HTR-8/SVneo (cell line): Measurements from ENCODE around the gene SLC35F3.
"Not testable (repeated sequence)": the region's sequence is repeated elsewhere in the genome, so short reads cannot be mapped to it uniquely, and the experiment has no call there.

Experiments
- DNase-seq: peaks from one replicate; pipeline ENCODE4 v3.0.0; 2011; ENCODE audit warnings: low spot score, mixed read lengths; ENCODE audit not compliant: insufficient read length
- FAIRE-seq: peaks from 2 replicates; lab custom pipeline; 2011; peaks lifted over from hg19 to GRCh38; lab: Jason Lieb, UNC

The SLC35F3 gene

DNA sequence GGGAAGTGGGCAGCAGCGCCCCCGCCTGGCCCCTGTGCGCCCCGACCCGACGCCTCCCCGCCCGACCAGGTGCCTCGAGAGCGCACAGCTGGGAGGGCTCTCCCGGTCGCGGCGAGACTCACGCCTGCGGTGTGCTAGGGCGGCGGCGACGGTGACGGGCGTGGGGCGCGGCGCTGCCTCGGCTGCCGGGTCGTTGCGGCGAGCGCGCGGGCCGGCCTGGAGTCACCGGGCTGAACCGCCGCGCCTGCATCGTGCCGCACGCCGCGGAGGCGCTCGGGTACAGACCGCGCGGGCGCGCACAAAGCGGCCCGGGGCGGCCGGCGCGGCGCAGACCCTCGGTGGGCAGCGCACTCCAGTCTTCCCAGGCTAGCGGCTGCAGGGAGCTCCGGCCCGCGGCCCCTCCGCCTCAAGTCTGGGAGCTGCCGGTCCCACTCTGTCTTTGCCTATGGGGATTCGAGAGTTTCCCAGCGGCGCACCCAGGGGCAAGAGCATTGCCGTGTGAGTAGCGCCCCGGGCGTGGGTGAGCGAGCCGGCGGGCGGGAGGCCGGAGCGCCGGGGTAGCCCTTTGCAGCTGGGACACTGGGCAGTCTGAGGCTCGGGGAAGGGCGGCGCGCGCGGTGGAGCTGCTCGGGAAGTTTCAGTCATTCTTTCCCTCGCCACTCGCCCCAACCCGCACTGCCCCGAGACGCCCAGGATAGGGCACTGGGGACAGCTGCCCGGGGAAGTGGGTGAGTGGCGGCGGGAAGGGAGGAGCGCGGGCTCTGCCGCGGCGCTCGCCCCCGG is at the start of gene SLC35F3:
SLC35F3 (plus strand) TSS at position 44 of the 783 bp plus-strand sequence.
- peak; percentile 59 for DNase-seq
- peak; percentile 77 for FAIRE-seq

DNA sequence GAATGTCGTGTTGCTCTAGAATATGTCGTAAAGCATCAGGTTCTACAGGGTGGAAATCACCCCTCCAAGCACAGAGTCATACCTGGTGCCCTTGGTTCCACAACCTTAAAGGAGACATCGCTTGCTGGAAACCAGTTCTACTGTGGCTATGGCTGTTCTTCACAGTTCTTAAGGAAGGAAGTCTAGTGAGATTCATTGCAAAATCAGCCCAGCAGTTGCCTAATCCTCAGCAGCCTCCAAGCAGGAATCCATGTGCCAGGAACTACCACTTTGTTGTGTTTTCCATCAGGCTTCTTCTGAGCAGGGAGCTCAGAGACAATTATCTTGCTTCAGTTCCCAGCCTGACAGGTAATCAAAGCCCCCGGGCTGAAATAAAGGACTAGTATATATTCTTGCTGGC is 45.0 kb upstream of the SLC35F3 start:
- FAIRE-seq (no peak), DNase-seq (no peak)

DNA sequence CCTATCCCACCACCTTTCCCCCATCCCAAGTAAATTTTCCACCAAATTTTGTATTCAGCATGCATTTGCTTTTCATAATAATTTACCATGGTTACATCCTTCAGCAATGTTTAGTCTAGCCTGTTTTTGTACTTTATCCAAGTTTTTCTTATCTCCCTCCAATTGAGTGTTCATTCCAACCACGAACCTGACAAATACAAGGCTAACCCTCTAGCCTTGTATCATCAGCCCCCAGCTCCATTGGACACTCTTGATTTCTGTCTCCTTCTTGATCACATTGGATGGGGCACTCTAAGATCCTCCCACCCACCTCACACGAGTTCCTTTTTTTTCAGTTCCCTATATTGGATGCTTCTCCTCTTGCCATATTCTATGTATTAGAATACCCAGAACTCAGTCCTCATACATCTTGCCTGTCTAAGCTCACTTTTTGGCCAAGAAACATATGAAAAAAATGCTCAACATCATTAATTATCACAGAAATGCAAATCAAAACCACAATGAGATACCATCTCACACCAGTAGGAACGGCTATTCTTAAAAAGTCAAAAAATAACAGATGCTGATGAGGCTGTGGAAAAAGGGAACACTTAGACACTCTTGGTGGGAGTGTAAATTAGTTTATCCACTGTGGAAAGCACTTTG is 40.5 kb upstream of the SLC35F3 start:
- FAIRE-seq: no peak
- no peak for DNase-seq

DNA sequence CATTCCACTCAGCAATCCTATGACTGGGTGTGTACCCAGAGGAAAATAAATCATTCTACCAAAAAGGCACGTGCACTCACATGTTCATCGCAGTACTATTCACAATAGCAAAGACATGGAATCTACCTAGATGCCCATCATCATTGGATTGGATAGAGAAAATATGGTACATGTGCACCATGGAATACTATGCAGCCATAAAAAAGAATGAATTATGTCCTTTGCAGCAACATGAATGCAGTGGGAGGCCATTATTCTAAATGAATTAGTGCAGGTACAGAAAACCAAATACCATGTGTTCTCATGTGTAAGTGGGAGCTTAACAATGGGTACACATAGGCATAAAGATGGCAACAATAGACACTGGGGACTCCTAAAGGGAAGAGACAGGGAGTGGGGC is 39.9 kb upstream of the SLC35F3 start:
- DNase-seq: no peak
- FAIRE-seq: no peak

DNA sequence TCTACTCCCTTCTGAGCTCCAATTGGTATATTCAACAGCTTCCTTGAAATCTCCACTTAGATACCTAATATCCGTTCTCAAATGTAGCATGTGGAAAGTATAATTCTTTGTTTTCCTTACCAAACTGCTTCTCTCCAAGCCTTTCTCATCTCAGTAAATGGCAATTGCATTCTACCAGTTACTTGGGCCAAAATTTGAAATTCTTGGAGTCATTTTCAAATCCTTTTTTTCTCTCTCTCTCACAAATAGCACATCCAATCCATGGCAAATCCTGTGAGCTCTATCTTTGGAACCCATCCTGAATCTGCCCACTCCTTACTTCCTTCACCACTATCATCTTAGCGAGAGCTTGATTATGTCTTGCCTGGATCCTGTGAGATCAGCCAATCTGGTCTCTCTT is 39.3 kb upstream of the SLC35F3 start:
- DNase-seq (no peak), FAIRE-seq (no peak)

DNA sequence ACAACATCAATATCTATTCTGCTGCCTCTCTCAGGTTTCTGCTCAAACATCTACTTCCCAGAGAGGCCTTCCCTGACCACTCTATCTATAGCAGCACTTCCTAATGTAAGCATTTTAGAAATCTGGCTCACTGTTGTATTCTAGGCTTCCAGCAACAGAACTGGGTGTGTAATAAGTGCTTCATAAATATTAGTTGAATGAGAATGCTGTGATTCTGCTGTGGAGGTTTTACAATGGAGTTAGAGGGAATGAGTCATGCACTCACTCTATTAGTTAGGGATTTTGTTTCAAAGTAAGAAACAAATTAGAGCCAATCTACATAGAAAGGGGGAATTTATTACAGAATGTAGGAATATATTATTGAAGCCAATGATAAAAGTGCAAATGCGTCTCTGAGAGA is 38.6 kb upstream of the SLC35F3 start:
- no peak for FAIRE-seq

DNA sequence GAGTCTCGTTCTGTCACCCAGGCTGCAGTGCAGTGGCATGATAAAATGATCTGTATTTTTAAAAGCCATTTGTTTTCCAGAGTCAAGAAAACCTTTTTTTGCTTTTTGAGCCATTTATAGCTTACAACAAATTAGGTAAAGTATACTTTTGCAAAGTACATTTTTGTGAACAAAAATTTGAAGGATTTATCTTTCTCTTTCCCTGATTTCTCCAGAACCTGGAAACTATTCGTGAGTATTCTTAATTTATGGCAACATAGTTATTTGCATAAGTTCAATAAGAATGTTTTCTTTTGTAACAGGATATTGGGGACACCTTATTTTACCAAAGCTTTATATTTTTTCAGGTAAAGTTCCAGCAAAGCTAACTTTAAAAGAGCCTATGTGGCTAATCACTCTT is 37.4 kb upstream of the SLC35F3 start:
- no peak for FAIRE-seq
- DNase-seq: no peak

More for the DNA sequence above, 38.6 kb upstream of the SLC35F3 start:
- DNase-seq: no peak

DNA sequence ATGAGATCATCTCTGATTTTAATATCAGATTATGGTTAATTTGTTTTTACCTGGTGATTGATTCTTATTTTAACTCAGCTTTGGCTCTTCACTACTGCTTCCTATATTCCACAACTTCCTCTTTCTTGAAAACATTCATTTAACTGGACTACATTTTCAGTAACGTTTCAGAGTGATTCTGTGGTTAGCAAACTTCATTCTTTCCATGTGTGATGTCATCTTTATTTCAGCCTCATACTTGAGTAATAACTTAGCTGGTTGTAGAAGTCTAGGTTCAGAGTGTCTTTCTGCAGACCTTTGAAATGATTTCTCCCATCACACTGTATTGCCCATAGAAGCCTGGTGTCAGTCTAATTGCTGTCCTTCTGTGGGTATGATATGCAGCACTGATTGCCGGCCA is 36.0 kb upstream of the SLC35F3 start:
- no peak for FAIRE-seq
- no peak for DNase-seq

DNA sequence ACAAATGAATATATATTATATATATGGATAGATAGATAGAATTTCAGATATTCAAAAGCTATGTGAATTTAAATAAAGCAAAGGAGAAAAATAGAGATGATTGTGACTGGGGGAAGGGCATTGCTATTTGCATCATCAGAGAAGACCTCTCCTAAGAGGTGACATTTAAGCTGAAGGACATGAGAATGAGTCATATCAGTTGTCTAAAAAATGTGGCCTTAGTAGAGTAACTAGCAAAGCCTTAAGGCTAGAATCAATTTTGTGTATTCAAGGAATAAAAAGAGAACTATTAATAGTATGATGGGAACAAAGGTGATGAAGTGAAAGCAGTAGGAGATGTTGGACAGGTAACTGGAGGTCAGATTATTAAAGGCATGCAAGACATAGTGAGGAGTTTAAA is 34.8 kb upstream of the SLC35F3 start:
- FAIRE-seq (no peak), DNase-seq (no peak)

DNA sequence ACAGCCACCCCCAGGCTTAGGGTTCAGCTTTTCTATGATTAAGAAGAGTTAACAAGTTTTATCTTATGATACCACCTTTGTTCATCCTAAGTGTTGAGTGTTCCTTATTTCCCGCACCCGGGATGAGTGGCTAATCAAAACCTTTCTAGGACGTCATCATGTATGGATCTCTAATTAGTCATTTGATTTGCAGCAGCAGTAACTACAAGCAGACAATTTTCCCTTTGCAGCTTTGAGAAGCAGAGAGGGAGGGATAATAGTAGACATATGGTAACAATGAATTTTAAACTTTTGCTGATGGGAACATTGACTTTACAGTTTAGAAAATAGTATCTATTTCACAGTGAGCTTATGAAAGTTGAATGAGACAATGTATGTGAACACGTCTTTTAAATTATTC is 30.8 kb upstream of the SLC35F3 start:
- no peak for DNase-seq
- no peak for FAIRE-seq

DNA sequence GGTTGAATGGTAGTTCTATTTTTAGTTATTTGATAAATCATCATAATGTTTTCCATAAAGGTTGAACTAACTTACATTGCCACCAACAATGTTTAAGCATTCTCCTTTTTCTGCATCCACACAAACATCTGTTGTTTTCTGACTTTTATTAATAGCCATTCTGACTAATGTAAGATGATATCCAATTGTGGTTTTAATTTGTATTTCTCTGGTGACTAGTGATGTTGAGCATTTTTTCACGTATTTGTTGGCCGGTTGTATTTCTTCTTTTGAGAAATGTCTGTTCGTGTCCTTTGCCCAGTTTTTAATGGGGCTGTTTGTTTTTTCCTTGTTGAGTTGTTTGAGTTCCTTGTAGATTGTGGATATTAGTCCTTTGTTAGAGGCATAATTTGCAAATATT is 24.6 kb upstream of the SLC35F3 start:
- no peak for FAIRE-seq
- no peak for DNase-seq

DNA sequence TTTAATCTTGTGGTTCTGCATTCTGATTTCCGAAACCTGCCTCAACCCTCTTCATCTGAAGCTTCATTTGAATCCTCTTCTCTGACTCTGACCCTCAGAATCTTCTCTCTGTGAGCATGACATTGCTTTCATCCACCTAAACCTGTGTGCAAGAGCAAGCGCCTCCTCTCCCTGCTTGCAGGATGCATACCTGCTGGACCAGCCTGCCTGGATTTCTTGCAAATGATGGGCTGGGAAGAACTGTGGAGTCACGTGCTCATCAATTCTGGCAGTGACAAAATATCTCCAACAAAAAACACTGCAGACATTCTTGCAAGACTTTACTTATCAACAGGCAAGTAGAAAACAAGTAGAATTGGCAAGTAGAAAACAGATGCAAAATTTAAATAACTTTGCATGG is 20.8 kb upstream of the SLC35F3 start:
- FAIRE-seq (no peak), DNase-seq (no peak)

DNA sequence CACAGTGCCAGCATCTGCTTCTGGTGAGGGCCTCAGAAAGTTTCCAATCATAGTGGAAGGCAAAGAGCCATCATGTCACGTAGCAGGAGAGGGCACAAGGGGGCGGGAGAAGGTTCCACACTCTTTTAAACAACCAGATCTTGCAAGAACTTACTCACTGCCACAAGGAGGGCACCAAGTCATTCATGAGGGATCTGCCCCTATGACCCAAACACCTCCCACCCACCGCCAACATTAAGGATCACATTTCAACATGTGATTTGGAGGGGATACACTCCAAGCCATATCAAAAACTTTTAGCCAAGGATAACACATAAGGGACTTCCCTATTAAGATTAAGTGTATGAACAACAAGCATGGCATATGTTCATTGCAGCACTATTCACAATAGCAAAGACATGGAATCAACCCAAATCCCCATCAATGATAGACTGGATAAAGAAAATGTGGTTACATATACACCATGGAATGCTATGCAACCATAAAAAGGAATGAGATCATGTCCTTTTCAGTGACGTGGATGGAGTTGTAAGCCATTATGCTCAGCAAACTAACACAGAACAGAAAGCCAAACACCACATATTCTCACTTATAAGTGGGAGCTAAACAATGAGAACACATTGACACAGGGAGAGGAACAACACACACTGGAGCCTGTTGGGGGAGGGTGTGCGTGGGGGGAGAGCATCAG is 19.9 kb upstream of the SLC35F3 start:
- FAIRE-seq: no peak
- no peak for DNase-seq

DNA sequence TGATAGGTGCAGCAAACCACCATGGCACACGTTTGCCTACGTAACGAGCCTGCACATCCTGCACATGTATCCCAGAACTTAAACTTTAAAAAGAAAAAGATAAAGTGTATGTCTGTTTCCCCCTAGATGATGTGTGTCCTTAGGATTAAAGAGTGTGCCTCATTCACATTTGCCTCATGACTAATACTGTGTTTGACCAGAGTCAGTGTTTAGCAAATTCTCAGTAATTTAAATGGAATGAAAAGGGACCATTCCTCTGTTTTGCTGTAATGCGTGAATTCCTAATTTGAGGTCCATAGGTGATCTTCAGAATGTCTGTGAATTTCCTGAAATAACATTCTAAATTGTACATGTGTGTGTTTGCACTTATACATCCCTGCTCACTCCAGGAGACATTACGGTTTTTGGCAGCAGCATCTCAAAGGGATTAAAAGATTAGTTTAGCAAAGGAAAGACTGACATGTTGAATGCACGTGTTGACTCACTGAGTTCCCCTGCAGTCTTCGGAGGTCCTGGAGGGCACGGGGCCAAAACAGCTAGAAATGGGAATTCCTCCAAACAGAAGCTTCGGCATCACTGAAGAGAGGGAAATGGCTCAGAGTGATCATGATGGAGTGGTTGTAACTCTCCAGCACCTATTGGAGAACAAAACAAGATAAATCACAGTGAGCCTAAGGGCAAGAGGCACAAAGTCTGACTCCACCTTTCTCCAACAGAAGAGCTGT is 19.1 kb upstream of the SLC35F3 start:
- no peak for FAIRE-seq
- no peak for DNase-seq

DNA sequence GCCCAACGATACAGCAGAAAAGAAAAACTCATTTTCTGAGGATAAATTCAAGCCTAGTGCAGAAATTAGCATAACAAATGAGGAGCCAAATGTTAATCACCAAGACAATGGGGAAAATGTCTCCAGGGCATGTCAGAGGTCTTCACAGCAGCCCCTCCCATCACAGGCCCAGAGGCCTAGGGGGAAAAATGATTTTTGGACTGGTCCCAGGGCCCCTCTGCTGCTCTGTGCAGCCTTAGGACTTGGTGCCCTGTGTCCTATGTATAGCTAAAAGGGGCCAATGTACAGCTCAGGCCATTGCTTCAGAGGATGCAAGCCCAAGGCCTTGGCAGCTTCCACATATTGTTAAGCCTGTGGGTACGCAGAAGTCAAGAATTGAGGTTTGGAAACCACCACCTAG is 13.3 kb upstream of the SLC35F3 start:
- not testable (repeated sequence) for FAIRE-seq, DNase-seq

DNA sequence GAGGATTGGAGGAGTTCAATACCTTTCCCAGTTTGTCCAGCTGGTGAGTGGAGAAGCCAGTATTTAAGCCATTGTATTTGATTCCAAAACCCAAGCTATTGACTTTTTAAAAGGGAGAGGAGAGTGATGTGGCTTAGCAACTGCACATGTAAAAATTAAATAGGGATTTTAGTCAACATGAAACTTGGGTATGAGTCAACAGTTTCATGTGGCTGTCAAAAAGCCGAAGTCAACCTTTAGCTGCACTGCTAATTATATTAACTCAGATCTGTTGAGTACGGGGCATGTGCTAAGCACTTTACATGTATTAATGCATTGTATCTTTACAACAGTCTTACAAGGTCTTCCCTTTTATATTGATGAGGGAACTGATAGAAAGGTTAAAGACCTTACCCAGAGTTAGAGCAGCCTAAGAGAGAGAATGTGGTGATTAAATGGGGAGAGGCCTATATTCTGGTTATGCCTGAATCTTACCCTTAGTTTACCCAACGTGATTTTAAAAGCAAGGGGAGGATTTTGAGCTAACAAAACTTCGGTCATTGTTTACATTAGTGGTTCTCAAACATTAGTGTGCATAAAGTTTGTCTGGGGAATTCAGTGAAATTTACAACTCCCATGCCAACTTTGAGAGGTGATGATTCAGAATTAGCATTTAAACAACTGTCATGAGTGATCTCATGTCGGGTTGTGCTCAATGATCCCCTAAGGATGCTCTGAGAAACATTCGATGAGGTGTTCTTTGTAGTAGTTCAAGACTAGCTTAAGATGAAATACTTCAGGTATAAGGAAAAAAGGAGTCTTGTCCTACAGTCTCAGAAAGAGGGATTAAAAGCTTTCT is 6.9 kb upstream of the SLC35F3 start:
- DNase-seq (no peak), FAIRE-seq (no peak)

DNA sequence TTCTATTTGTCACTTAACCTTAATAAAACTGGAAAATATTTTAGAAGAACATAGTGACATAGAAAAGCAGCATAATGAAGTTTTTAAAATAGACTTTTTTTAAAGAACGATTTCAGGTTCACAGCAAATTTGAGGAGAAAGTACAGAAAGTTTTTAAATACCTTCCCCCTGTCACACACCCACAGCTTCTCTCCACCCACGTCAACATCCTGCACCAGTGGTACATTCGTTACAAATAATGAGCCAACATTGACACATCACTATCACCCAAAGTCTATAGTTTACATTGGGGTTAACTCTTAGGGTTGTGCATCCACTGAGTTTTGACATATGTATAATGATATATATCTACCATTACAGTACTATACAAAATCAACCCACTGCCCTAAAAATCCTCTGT is 3.0 kb upstream of the SLC35F3 start:
- DNase-seq: no peak
- FAIRE-seq: no peak

DNA sequence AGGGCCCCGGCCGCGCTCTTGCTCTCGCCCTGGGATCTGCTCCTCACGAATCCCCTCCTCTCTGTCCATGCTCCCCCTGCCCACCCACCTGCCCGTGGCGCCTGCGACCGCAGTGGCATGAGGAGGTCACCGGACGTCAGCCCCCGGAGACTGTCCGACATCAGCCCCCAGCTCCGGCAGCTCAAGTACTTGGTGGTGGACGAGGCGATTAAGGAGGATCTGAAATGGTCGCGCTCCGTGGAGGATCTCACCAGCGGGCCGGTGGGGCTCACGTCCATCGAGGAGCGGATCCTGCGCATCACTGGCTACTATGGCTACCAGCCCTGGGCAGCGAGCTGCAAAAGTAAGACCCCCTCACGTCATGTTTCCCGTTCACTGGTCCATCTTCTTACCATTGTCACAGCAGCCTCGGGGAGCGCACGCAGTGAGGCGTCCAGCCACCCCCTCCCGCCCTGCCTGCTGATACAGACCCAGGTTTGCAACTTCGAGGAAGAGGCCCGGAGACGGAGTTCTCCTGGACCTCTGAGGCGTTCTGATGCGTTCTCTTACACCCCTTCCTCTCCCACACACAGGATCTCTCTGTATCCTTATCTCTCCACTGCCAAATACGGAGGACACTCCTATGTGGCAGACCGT is 1.1 kb downstream of the SLC35F3 start:
- FAIRE-seq (no peak), DNase-seq (no peak)

DNA sequence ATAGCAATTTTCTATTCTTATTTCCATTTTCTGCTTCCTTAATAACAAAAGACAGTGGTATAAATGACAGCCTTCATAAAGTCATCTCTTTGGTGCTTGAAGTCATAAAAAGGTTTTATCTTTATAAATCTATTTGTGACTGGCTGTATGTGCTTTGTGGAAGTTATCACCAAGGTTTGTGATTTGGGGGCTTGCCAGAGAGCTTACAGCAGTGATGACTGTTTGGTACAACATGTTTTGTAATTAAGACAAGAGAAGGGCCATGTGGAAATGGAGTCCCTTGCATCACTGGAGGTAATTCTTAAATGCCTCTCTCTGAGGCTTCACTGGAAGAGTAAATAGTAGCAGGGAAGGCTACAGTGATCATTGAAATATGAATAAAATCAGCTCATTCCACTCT is 2.7 kb downstream of the SLC35F3 start:
- no peak for FAIRE-seq
- no peak for DNase-seq
